Stimulated activated CD8-positive, alpha-beta memory T cell treated with anti-CD3 and anti-CD28 coated beads, Interleukin-7, amount 100 ng/mL, for 1 hour (primary cell): ENCODE results near the gene ZNF277.

Experiments used
- DNase-seq, 2 donors: peaks; one replicate each; pipeline ENCODE4 v3.0.0-alpha.2; 2020; ENCODE audit warnings: low read depth in 2 of 2

The ZNF277 gene

DNA sequence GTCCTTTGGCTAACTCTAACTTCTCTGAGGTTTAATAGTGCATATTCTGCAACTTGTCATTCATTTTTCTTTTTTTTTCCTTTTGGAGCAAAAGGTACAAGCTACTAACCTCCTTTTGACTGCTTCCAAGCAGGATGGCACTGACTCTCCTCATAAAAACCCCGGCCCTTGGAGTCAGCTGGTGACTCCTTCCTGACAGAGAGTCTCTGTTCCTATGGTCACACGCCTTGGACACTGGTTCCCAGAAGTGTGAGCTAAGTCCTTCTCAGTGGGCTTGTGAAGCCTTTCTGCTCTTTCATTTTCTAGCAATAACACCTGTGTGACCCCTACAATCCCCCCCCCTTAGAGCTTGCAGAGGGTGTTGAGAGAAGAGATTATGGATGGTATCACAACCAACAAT is 22.0 kb upstream of the ZNF277 start:
- DNase-seq: no peak

DNA sequence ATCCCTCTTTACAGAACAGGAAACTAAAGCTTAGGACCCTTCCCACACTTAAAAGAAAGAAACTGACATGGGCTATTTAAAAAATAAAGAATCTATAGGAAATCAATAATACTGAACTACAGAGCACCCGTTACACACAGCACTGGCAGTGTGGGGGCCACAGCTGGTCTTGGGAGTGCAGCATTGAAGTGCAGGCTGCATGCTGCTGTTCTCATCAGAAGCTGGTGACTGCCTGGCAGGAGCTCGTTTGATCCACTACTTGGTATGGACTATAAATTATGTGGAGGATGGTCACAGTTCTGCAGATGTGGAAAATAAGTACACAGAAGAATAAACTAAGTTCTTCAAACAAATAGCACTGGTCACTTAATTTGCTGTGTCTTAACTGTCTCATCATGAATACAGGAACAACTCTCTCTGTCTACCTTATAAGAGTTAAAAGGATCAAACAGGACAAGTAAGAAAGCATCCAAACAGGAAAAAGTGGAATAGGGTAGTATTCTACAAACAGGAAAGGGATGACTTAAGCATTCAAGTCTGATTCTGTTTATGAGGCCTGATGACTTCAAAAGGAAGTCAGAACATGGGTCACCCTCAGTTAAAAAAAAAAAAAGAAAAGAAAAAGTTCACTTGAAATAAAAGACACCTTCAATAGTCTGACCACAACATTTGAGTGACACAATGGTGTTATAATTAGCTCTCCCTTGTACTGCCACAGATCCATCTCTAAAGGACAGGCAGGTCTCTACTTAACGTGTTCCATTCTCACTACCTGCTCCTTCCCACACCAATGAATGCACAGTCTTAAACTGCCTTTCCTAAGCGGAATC is 21.3 kb upstream of the ZNF277 start:
- no peak for DNase-seq

DNA sequence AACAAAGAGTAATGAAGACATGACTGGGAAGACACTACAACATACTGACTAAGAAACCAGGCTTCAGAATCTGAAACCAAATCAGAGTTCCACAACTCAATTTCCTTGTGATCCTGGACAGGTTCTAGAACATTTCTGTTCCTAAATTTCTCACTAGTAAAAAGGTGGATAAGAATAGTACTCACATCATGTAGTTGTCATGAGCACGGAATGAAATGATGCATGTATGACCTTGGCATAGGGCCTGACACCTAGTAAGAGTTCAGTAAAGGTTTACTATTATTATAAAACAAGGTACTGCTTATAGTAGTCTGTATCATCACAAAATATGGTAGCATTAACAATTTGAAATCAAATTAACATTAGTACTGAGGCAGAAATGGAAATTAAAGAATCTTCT is 20.2 kb upstream of the ZNF277 start:
- no peak for DNase-seq

DNA sequence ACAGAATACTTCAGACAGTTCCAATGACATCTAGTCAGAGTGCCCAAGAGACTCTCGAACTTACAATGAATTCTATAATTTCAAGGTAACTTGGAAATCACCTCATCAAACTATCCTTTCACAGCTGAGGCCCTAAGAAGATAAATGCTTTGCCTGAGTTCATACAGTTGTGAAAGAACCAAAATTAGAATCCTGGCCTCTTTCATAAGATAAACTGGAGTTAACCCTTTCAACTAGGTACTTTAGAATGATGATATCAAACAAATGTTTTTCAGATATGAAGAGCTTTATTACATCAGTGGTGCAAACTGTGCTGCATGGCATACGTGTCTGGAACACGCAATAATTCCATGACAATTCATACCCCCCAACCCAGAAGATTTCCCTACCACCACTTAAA is 18.2 kb upstream of the ZNF277 start:
- no peak for DNase-seq

DNA sequence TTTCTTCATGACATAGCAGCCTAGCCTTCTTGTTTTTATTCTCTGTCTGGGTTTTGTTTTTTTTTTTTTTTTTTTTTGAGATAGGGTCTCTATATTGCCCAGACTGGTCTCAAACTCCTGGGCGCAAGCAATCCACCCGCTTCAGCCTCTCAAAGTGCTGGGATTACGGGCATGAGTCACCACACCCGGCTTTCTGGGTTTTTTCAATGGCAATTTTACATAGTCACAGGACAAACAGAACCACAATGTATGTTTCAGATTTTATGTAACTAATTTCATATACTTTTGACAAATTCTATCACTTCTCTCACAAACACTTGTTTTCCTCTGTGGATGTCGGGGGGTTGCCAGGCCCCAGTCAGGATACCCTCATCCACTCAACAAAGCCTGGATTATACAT is 16.8 kb upstream of the ZNF277 start:
- DNase-seq: no peak

DNA sequence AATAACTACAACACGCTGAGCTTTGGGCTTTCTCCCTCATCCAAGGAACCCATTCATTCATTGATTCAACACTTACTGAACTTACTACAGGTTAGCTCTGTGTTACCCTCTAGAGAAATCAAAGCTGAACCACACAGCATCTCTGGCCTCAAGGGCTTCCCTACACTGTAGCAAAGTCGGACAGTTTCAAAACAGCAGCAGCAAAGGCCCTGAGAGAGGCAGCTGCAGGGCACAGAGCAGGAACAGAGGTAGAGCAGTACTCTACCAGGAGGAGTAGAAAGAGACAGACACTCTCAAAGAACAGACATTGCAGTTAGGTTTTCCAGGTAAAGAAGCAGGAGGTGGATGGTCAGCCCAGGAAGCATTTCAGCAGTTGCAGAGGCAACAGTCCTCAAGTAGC is 16.4 kb upstream of the ZNF277 start:
- no peak for DNase-seq

DNA sequence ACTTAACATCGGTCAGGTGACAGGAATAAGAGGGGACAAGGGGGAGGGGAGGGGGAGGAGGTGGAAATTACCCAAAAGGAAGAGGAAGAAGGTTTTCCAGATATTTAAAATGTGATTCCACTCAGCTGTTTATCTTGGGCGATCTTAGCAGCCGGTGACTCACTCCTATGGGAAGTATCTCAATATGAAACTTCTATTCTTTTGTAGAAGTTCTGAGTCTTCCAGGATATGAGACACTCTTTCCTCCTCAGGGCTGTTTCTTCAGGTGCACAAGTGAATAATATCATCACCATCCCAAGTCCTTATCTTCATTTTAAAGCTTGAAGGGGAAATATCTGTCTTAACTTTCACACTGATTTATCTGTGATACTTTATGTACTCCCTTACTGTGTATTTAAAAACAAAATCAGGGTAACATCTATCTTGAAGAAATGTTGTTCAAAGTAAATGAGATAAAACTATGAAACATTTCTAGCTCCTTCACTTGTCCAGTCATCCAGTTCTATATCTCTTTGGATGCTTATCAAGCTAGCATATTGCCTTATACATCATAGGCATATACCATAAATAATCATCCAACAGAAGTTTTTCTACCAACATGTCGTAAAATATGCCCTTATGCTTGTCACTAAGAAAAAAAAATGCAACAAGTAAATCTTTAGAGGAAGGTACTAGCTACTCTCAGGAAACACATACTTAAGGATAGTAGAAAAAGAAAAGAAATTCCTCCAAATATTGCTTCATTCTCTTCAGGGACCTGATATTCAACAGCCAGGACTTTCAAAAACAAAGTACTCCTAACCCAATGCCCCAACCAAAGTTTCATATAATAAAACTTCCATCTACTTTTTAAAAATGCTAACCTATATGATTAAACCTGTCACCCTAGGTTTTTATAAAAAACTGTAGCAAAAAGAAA is 14.0 kb upstream of the ZNF277 start:
- no peak for DNase-seq

DNA sequence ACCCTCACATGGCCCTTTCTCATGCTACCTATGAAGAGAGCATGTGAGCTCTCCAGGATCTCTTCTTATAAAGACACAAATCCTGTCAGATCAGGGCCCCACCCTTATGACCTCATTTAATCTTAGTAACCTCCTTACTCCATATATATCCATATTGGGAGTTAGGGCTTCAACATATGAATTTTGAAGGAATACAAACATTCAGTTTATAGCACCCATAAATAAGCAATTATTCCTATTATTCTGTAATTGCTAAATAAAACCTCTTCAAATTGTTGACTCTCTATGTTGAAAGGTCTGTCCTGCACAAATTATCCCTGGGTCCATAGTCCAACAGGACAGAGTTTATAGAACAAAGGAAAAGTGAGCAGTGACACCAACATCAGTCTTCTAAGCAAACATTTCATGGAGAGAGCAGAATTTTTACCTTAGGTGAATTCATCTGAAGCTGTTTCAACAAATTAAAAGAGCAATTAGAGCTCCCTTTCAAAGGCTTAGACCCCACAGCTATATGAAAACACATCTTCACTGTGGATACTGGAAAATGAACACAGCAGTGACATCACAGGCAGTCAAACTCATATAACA is 12.5 kb upstream of the ZNF277 start:
- no peak for DNase-seq

DNA sequence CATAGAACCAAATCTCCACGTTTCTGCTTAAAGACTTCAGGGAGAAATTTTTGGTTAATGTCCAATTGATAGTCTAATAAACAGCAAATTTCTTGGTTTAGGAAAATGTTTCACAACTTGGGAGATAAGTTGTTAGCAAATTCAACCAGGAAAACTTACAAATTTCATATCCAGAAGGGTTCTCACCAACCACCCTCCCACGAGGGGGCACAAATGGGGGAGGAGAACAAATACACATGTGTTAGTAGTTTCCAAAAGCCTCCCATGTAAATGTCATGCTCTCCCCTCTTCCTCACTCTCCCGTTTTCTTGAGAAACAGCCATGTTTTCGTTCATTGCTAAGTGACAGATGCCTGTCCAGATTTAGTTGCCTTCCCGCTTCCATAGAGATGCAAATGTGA is 10.8 kb upstream of the ZNF277 start:
- DNase-seq: no peak

DNA sequence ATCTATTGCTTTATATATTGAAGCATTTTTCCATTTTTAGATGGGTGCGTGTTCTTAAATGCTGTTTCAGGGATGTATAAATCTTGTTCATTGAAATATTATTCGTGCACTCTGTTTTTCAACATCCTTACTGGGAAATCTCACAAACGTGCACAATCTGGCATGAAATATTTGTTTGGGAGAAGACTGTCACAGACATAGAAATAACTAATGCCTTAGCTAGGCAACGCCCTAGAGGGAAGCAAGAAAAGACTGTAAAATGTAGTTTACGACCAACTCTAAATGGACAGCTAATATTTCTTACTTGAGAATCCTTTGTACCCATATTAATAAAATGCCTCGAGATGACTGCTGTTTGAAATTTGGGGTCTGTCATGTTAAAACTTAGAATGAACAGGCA is 9.2 kb upstream of the ZNF277 start:
- DNase-seq: no peak

DNA sequence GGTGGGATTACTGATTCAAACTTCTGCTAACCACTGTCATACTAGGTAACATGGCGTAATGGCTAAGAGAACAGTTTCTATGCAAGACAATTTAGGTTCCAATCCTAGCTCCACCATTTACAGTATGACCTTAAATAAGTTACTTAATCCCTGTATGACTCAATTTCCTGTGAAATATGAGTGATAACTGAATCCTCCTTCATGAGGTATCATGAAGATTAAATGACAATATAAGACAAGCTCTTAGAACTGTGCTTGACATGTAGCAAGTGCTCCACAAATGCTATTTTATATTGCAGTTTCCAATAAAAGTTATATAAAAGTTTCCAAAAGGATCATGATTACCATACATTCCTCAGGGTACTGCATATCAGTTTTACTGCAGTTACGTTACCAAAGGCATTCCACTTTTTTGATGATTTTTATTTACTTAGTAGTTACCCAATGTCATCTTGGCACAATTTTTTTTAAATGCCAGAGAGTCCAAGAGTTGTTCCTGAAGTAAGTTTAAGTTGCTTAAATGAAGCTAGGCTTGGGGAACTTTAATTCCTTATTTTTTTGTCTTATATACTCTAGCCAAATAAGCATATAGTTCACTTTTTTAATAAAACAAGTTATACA is 7.3 kb upstream of the ZNF277 start:
- DNase-seq: no peak

DNA sequence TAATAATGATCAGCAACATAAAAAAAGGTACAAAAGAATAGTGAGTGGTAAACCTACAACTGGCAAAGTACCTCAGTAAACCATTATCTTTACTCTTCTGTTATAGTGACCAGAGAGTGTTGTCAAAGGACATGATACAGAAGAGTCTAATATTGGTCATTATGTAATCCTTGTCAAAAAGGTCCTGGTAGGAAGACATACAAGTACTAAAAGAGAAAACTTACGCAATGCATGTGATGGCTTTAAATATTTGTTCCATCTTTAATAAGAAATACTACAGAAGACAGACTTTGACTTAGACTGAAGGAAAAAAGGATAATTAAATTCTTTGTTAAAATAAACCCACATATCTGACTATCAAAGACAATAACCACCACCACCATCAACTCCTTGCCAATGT is 6.8 kb upstream of the ZNF277 start:
- no peak for DNase-seq

DNA sequence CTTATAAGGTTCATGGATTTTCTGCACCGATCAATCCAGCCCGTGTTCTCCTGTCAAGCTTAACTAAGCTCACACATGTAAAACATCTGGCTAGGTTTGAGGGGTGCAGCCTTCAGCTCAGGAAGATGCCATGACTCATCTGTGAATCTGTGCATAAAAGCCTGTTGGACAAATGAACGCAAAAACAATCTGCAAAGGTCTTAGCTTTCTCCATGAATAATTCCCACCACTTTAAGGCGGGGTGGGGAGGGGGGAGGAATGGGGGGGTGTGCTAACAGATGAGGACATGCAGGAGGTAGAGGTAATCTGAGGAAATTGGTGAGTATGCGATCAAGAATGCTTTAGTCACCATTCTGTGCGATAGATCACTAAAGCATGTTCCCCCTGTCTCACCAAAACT is 5.1 kb upstream of the ZNF277 start:
- DNase-seq: no peak

DNA sequence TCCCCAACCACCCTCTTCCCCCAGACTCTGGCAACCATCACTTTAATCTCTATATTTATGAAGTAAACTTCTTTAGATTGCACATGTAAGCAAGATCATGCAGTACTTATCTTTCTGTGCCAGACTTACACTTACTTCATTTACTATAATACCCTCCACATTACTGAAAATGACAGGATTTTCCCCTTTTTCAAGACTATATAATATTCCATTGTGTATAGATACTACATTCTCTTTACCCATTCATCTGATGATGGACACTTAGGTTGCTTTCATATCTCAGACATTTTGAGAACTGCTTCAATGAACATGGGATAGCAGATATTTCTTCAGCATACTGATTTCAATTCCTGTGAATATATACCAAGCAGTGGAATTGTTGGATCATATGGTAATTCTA is 4.7 kb upstream of the ZNF277 start:
- no peak for DNase-seq

DNA sequence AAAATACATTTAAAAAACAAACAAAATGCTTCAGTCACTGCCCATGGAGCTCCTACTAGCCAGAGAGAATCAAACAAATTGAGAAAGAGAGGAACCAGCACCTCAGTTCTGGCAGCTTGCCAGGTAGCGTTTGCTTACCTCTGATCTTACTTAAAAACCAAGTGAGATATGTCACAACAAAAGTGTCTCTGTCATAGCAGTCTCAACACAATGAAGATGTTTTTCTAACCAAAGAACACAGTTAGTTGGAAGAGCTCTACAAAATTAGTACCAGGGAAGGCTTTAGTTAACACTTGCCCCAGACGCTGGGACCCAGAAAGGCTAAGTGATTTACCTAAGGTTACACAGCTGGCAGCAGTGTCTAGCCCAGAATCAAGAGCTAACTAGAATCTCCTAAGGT is 3.7 kb upstream of the ZNF277 start:
- DNase-seq: peak in 1 of 2 donors; percentile 6

DNA sequence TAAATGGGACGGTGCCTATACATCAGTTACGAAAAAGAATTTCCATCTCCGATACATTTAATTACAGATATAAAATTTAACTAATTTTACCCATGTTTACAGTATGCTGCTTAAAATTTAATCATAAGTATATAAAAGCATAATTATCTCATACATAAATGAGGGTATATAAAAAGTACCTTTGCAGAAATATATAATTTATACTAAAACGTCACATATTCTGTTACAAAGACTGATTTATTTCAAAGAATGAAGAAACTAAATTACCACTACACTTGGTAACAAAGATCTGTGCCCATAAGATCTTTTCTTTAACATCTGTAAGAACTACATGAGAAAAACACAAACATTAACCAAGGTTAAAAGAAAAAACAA is 3.1 kb upstream of the ZNF277 start:
- no peak for DNase-seq

DNA sequence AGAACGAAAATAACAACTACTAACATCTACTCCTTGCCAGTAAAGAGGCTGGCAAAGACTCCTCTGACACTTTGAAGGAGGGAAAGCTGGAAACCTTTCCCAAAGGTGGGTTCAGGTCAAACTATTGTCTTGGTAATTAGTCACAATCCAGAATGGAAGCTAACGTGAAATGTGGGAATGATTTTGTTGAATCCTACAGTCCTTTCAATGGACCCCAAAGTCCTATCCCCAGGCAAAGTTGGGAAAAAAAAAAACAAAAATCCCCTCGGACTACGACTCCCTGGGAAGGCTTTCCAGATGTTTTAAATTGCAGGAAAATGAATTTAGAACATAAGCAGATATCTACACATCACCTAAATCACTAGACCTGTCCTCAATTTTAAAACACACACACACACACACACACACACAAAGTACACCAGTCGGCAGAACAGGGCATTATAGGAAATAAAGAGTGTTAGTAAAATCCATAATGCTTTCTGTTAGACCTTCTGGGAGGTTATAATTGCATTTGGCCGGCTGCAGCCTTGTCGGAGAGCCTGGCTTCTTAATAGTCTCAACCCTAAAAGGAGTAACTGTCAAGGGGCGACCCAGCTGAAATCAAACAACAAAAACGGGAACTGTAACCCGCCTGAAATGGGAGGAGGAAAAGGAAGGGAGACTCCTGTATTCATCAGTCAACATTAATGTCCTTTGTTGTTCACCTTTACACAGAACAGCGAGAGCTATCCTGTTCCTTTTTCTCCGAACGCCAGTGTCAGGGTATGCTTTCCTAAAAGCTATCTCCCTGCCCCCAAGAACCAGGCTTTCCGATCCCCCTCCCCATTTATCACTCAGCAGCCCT is 1.8 kb upstream of the ZNF277 start:
- no peak for DNase-seq

DNA sequence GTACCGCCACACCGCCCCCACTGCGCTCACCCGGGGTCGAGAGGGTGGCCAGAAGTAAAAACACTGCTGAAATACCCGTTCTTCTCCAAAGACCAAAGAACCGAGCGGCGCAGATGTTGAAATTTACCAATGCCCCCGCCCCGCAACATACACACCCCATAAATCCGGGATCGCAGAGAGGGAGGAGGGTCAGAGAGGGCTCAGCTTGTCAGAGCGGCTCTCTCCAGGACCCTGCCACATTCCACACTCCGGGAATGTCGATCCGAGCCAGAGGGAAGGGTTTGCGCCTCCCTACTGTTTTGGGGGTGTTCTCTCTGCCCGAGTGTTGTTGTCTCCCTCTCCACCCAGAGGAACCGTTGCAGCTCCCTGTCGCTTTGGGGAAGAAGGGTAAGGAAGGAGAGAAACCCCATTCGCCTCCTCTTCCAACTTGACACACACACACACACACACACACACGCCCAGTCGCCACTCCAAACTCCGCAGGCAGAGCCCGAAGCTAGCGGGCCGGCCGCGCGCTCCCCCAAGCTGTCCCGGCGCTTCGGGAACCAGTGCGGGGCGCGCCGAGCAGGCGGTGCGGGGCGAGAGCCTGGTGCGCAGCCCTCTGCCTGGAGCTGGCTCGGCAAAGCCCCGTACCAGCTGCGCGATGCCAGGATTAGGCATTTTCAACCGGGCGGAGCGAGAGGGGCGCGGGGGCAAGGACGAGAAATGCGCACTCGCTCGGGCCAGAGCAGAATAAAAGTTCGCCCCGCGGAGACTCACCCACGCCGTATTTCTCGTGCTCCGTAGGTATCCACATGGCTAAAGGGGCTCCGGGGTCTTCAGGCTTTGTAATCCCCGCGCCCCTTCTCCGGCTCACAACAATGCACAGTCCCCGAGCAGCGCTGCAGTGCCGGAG is 905 bp upstream of the ZNF277 start:
- DNase-seq: peak in 1 of 2 donors; percentile 2

DNA sequence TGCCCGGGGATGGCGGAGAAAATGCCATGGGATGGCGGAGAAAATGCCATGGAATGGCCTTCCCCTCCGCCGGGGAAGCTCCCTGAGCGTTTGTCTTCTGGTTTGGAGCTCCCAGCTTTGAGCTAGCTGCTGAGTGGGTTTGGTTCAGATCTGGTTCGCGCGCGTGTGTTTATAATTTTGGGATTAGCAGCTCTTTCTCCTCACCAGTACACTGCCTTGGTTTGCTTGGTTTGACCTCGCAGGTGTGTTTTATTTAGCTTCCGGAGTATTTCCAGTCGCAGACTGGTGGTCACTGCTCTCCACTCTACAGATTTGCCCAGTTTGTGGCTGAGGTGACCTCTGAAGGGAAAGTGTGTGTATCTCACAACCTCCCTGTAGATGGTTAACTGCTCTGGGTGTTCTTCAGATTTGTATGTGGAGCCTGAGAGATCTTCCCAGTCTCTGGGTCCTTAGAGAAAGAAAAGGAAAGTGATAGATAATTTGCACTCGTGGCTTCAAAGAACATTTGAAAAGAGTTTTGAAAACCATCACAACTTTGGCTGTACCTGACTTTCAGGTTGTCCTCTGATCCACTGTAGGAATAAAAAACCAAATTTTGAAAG is 597 bp downstream of the ZNF277 start:
- no peak for DNase-seq

DNA sequence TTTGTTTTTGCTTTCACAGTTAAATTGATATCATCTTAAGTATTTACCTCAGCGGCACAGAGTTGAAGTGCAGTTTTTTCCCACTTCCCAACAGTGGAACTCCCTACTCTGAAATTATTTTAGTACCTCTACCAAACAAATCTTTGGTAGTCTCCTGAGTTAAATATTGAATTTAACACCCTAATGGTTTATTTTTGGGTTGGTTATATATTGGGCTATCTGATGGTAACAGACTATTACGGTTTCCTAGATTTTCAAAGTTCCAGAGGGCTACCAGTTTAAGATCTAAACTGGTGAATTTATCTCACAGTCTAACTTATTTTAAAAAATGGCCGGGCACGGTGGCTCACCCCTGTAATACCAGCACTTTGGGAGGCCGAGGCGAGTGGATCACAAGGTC is 1.3 kb downstream of the ZNF277 start:
- DNase-seq: no peak
